K562 (cell line): ENCODE measurements around the gene SLC35B1. TPM values are rescaled to one million over a fixed set of nuclear protein-coding genes. Genes with fewer than 3 reads are reported as not detected.
A peak's percentile ranks its signal among the peaks of the same experiment; 100 is the strongest.

Experiments used
- CBX1 ChIP-seq: sonication (generic); IDR thresholded peaks from 2 replicates; pipeline ENCODE4 v1.6.1; 2016; ENCODE audit warnings: antibody characterized with exemption, low read depth, mild to moderate bottlenecking
- DPF2 ChIP-seq: fragments of 450-650 bp; IDR thresholded peaks from 2 replicates; pipeline ENCODE4 v1.6.1; 2016
- HMGN3 ChIP-seq: IDR thresholded peaks from 2 replicates; pipeline ENCODE4 v1.6.1; 2011; ENCODE audit warnings: borderline replicate concordance, low read depth, mild to moderate bottlenecking, mixed read lengths, low read length; ENCODE audit not compliant: insufficient read length; ENCODE audit errors: extremely low read depth
- ILF3 ChIP-seq: fragments of 450-650 bp; IDR thresholded peaks from 2 replicates; pipeline ENCODE4 v1.6.1; 2018; ENCODE audit warnings: antibody characterized with exemption, mild to moderate bottlenecking, moderate library complexity, borderline replicate concordance
- KLF16 ChIP-seq: IDR thresholded peaks from 2 replicates; pipeline ENCODE4 v1.6.1; 2016; ENCODE audit warnings: antibody characterized with exemption
- MAFK ChIP-seq: IDR thresholded peaks from 2 replicates; pipeline ENCODE4 v1.6.1; 2011; ENCODE audit warnings: low read length, improper control_type of control experiment
- MIER1 ChIP-seq: fragments of 450-650 bp; IDR thresholded peaks from 2 replicates; pipeline ENCODE4 v1.6.1; 2016; ENCODE audit warnings: antibody characterized with exemption, mild to moderate bottlenecking, low read depth
- NCOA1 ChIP-seq: fragments of 450-650 bp; IDR thresholded peaks from 2 replicates; pipeline ENCODE4 v1.6.1; 2016; ENCODE audit warnings: low read depth
- NFE2 ChIP-seq: IDR thresholded peaks from 2 replicates; pipeline ENCODE4 v1.6.1; 2014; ENCODE audit warnings: antibody characterized with exemption, low read depth
- NFRKB ChIP-seq: fragments of 450-650 bp; IDR thresholded peaks from 2 replicates; pipeline ENCODE4 v1.6.1; 2016; ENCODE audit warnings: low read depth
- NR2C1 ChIP-seq, 2 experiments: fragments of 450-650 bp; IDR thresholded peaks; 2 replicates each; pipeline ENCODE4 v1.6.1; 2017; ENCODE audit warnings: mild to moderate bottlenecking in 2 of 2, antibody characterized with exemption in 1 of 2, inconsistent platforms in 1 of 2, missing compliant biosample characterization in 1 of 2, missing genetic modification characterization in 1 of 2
- RBFOX2 ChIP-seq: fragments of 200-400 bp; formaldehyde crosslinking; IDR thresholded peaks from 2 replicates; pipeline ENCODE4 v1.6.1; 2017; ENCODE audit warnings: low read depth, mild to moderate bottlenecking, low read length, moderate library complexity
- SMAD4 ChIP-seq: fragments of 250-450 bp; sonication (Bioruptor Pico); conservative IDR thresholded peaks from 2 replicates; pipeline ENCODE4 v1.8.0; 2021; ENCODE audit warnings: inconsistent platforms, mild to moderate bottlenecking, moderate library complexity
- SOX6 ChIP-seq: fragments of 450-650 bp; IDR thresholded peaks from 2 replicates; pipeline ENCODE4 v1.6.1; 2014; ENCODE audit warnings: mild to moderate bottlenecking
- ZBED1 ChIP-seq: IDR thresholded peaks from 2 replicates; pipeline ENCODE4 v1.6.1; 2014
- ZNF12 ChIP-seq: sonication (generic); formaldehyde crosslinking; IDR thresholded peaks from 2 replicates; pipeline ENCODE4 v1.4.0; 2020; ENCODE audit warnings: mild to moderate bottlenecking, missing genetic modification reagents
- ZNF586 ChIP-seq: fragments of 450-650 bp; formaldehyde crosslinking; conservative IDR thresholded peaks from 2 replicates; pipeline ENCODE4 v1.4.0; 2020; ENCODE audit warnings: mild to moderate bottlenecking, moderate library complexity
- ZNF707 ChIP-seq: fragments of 250-450 bp; sonication (Bioruptor Pico); conservative IDR thresholded peaks from 2 replicates; pipeline ENCODE4 v1.8.0; 2022; ENCODE audit warnings: inconsistent platforms, mild to moderate bottlenecking, moderate library complexity
- polyA plus RNA-seq, 8 experiments: library from polyadenylated mRNA; depleted of rRNA in 4 of 8; stranded (reverse) in 5 of 8; unstranded in 3 of 8; fragments of >200 nt; fragmentation: Nextera tagmentation in 2 of 8; fragmentation: Illumina TruSeq in 1 of 8; extraction: Ambion mirVana in 2 of 8; extraction: Trizol in 1 of 8; gene quantifications; 2 replicates each; pipeline versions ENCODE4 v1.2.1 to v1.2.3, GENCODE V29; 2011 to 2014; ENCODE audit warnings: inconsistent platforms in 1 of 8, missing spikeins in 1 of 8
- total RNA-seq, 7 experiments: library from RNA; depleted of rRNA in 6 of 7; stranded (reverse); fragments of >200 nt in 6 of 7; fragmentation: Illumina TruSeq in 2 of 7; extraction: Trizol in 2 of 7; gene quantifications; 2 replicates each; pipeline versions ENCODE4 v1.2.1 to v1.2.3, GENCODE V29; 2011 to 2021; ENCODE audit warnings: low replicate concordance in 1 of 7
- TF ChIP-seq, protein P1 (sequence below): sonication (generic); formaldehyde crosslinking; IDR thresholded peaks from 2 replicates; pipeline ENCODE4 v1.8.0; 2022; ENCODE audit warnings: mild to moderate bottlenecking, missing genetic modification reagents
- TF ChIP-seq, protein P2 (sequence below): sonication (generic); formaldehyde crosslinking; IDR thresholded peaks from 2 replicates; pipeline ENCODE4 v1.8.0; 2023; ENCODE audit warnings: mild to moderate bottlenecking, missing genetic modification reagents

The SLC35B1 gene
- total and polyA plus RNA-seq, 9 of the 15 experiments (the other 6 are each of a cell fraction or from before 2014, with no cell fraction given): 51.4 to 87.9 (median 66.3) TPM

DNA sequence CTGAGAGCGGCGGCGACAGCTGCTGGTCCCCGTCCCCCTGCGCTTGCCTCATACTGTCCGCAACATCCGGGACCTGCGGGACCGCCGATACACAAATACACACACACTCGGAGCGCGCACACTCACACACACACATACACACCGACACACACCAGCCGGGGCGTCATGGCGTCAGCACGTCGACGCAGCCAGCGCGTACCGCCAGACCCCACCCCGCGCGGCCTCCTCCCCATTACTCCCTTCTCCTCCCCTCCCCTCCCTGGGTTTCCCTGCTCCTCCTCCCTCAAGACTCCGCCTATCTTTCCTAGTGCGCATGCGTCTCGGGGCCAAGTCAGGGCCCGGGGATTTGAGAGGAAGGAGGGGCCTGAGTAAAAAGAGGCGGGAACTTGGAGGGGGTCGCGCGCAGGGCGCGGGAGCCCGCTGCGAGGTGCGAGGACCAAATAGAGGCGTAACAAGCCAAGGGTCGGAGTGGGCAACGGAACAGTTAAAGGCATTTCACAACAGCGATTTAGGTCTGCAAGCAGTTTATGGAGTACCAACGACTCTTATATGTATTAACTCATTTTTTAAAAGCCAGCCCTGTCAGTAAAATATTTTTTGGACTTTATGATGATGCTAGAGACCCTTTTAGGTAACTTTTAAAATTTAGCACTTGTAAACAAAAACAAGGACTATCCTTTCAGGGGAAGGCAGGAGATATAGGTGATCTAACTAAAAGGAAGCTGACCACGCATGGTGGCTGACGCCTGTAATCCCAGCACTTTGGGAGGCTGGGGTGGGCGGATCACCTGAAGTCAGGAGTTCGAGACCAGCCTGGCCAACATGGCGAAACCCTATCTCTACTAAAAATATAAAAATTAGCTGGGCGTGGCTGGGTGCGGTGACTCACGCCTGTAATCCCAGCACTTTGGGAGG is 29.6 kb downstream of the SLC35B1 start, which contains the start of gene SPOP (continued):
- TF ChIP-seq NFRKB (no peak), ILF3 (no peak), ZNF586 (CRISPR knock-in tag) (no peak), KLF16 (no peak), CBX1 (no peak; the same call in none of the 2 replicates), RBFOX2 (peak; percentile 82), ZNF707 (CRISPR knock-in tag) (no peak), MAFK (no peak), DPF2 (peak; percentile 31; the same call in 1 of the 2 replicates), ZNF12 (no peak), HMGN3 (peak; percentile 63), NR2C1 (IDR thresholded peaks at IDR 0.05) (no peak), NR2C1 (tag; IDR thresholded peaks at IDR 0.05) (no peak), NFE2 (no peak), SOX6 (peak; percentile 57), NCOA1 (no peak; the same call in 1 of the 2 replicates), ZBED1 (no peak), SMAD4 (CRISPR knock-in tag) (peak; percentile 2; the same call in 1 of the 2 replicates), MIER1 (no peak)
- TF ChIP-seq, protein P1, sequence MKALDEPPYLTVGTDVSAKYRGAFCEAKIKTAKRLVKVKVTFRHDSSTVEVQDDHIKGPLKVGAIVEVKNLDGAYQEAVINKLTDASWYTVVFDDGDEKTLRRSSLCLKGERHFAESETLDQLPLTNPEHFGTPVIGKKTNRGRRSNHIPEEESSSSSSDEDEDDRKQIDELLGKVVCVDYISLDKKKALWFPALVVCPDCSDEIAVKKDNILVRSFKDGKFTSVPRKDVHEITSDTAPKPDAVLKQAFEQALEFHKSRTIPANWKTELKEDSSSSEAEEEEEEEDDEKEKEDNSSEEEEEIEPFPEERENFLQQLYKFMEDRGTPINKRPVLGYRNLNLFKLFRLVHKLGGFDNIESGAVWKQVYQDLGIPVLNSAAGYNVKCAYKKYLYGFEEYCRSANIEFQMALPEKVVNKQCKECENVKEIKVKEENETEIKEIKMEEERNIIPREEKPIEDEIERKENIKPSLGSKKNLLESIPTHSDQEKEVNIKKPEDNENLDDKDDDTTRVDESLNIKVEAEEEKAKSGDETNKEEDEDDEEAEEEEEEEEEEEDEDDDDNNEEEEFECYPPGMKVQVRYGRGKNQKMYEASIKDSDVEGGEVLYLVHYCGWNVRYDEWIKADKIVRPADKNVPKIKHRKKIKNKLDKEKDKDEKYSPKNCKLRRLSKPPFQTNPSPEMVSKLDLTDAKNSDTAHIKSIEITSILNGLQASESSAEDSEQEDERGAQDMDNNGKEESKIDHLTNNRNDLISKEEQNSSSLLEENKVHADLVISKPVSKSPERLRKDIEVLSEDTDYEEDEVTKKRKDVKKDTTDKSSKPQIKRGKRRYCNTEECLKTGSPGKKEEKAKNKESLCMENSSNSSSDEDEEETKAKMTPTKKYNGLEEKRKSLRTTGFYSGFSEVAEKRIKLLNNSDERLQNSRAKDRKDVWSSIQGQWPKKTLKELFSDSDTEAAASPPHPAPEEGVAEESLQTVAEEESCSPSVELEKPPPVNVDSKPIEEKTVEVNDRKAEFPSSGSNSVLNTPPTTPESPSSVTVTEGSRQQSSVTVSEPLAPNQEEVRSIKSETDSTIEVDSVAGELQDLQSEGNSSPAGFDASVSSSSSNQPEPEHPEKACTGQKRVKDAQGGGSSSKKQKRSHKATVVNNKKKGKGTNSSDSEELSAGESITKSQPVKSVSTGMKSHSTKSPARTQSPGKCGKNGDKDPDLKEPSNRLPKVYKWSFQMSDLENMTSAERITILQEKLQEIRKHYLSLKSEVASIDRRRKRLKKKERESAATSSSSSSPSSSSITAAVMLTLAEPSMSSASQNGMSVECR (CRISPR knock-in tag): peak; percentile 60
- TF ChIP-seq, protein P2, sequence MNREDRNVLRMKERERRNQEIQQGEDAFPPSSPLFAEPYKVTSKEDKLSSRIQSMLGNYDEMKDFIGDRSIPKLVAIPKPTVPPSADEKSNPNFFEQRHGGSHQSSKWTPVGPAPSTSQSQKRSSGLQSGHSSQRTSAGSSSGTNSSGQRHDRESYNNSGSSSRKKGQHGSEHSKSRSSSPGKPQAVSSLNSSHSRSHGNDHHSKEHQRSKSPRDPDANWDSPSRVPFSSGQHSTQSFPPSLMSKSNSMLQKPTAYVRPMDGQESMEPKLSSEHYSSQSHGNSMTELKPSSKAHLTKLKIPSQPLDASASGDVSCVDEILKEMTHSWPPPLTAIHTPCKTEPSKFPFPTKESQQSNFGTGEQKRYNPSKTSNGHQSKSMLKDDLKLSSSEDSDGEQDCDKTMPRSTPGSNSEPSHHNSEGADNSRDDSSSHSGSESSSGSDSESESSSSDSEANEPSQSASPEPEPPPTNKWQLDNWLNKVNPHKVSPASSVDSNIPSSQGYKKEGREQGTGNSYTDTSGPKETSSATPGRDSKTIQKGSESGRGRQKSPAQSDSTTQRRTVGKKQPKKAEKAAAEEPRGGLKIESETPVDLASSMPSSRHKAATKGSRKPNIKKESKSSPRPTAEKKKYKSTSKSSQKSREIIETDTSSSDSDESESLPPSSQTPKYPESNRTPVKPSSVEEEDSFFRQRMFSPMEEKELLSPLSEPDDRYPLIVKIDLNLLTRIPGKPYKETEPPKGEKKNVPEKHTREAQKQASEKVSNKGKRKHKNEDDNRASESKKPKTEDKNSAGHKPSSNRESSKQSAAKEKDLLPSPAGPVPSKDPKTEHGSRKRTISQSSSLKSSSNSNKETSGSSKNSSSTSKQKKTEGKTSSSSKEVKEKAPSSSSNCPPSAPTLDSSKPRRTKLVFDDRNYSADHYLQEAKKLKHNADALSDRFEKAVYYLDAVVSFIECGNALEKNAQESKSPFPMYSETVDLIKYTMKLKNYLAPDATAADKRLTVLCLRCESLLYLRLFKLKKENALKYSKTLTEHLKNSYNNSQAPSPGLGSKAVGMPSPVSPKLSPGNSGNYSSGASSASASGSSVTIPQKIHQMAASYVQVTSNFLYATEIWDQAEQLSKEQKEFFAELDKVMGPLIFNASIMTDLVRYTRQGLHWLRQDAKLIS: no peak; the same call in 1 of the 2 replicates
